Endothelial cell of coronary artery (primary cell): Measurements from ENCODE around the gene MCOLN1. TPM values are rescaled to one million over a fixed set of nuclear protein-coding genes. Genes with fewer than 3 reads are reported as not detected.

Experiments
- total RNA-seq: library from RNA; depleted of rRNA; stranded (reverse); fragments of >200 nt; gene quantifications from 2 replicates; pipeline ENCODE4 v1.2.3, GENCODE V29; 2014

The MCOLN1 gene
- 4.5 and 5.2 TPM in 2 replicates for total RNA-seq

GRCh38 chr19:7522072-7522922 lies at the start of gene MCOLN1:
TSS of gene MCOLN1 (plus strand) at chr19:7522624. CDS start at chr19:7522751, 127 bp downstream.

DNA sequence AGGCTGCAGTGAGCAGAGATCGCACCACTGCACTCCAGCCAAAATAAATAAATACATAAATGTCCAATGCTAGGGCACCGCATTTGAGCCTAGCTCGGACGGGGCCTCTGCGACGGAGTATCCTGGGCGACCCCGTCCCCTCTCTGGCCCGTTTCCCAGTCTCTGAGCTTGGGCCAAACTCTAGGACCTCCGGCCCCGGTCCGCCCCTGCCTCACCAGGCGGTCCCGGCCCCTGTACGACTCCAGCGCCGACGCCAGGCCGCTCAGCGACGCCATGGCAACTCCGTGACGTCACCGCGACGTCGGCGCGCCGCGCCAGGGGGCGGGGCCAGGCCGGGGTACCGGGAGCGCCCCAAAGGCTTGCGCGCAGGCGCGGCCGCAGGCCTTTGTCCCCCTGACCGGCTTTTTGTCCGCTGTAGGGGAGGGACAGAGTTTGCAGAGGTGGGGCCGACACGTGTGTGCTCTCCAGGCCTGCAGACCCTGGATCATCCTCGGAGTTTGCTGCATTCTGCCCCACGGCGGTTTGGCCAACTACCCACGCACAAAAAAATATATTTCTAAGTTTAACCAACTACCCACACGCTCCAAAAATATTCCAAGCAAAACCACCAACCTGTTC lies 33.6 kb upstream of the MCOLN1 start, which contains the start of gene PEX11G:
PEX11G (minus strand) TSS at position 300 of the 618 bp plus-strand sequence; CDS start at position 275, 25 bp downstream.

GRCh38 chr19:7515645-7516151 lies 6.7 kb upstream of the MCOLN1 start, which contains the start of gene ZNF358:
TSS of gene ZNF358 (plus strand) at chr19:7516103. CDS start at chr19:7519243, 3,140 bp downstream.

GRCh38 chr19:7535047-7535997 lies 12.9 kb downstream of the MCOLN1 start, which contains the start of gene PNPLA6:
TSS of gene PNPLA6 (plus strand) at chr19:7535717. CDS start at chr19:7535789, 72 bp downstream.

Other genes with a start within 250 kb of the MCOLN1 start
- 35.8 and 57.5 TPM in 2 replicates for gene INSR, start 228.2 kb upstream of the MCOLN1 start, total RNA-seq
- 27.1 and 39.2 TPM in 2 replicates for gene ARHGEF18, start 173.7 kb upstream of the MCOLN1 start, total RNA-seq
- gene PEX11G, start 33.6 kb upstream of the MCOLN1 start, total RNA-seq: 0.85 and 1.4 TPM in 2 replicates
- gene ZNF358, start 6.5 kb upstream of the MCOLN1 start, total RNA-seq: 10.2 and 14.2 TPM in 2 replicates
- gene PNPLA6, start 13.1 kb downstream of the MCOLN1 start, total RNA-seq: 75.9 and 100 TPM in 2 replicates
- under 0.01 and 0.09 TPM in 2 replicates for gene CAMSAP3, start 73.2 kb downstream of the MCOLN1 start, total RNA-seq
- gene XAB2, start 106.9 kb downstream of the MCOLN1 start, total RNA-seq: 22.9 and 31.9 TPM in 2 replicates
- gene PET100, start 107.2 kb downstream of the MCOLN1 start, total RNA-seq: 35.1 and 62.3 TPM in 2 replicates
- not detected in 2 replicates for gene PCP2, start 111.1 kb downstream of the MCOLN1 start, total RNA-seq
- gene STXBP2, start 114.5 kb downstream of the MCOLN1 start, total RNA-seq: 28.8 and 45.7 TPM in 2 replicates
- gene RETN, start 146.4 kb downstream of the MCOLN1 start, total RNA-seq: not detected in 2 replicates
- gene MCEMP1, start 154.5 kb downstream of the MCOLN1 start, total RNA-seq: not detected in 2 replicates
- gene TRAPPC5, start 158.2 kb downstream of the MCOLN1 start, total RNA-seq: 148 and 207 TPM in 2 replicates
- not detected in 2 replicates for gene FCER2, start 179.5 kb downstream of the MCOLN1 start, total RNA-seq
- gene CLEC4G, start 209.5 kb downstream of the MCOLN1 start, total RNA-seq: not detected in 2 replicates
- gene CD209, start 224.9 kb downstream of the MCOLN1 start, total RNA-seq: not detected in 2 replicates
- 0.38 and 0.72 TPM in 2 replicates for gene CLEC4M, start 240.6 kb downstream of the MCOLN1 start, total RNA-seq